GM15510 (cell line): Measurements from ENCODE around the gene APRT.

Experiments
- POLR2A ChIP-seq: IDR thresholded peaks from 3 replicates; pipeline ENCODE4 v1.6.1; 2011; ENCODE audit warnings: borderline replicate concordance; ENCODE audit not compliant: insufficient read length; ENCODE audit errors: extremely low read depth

Gene APRT

GRCh38 chr16:88770461-88771293 is 41.1 kb downstream of the APRT start:
- TF ChIP-seq POLR2A, result no peak

DNA sequence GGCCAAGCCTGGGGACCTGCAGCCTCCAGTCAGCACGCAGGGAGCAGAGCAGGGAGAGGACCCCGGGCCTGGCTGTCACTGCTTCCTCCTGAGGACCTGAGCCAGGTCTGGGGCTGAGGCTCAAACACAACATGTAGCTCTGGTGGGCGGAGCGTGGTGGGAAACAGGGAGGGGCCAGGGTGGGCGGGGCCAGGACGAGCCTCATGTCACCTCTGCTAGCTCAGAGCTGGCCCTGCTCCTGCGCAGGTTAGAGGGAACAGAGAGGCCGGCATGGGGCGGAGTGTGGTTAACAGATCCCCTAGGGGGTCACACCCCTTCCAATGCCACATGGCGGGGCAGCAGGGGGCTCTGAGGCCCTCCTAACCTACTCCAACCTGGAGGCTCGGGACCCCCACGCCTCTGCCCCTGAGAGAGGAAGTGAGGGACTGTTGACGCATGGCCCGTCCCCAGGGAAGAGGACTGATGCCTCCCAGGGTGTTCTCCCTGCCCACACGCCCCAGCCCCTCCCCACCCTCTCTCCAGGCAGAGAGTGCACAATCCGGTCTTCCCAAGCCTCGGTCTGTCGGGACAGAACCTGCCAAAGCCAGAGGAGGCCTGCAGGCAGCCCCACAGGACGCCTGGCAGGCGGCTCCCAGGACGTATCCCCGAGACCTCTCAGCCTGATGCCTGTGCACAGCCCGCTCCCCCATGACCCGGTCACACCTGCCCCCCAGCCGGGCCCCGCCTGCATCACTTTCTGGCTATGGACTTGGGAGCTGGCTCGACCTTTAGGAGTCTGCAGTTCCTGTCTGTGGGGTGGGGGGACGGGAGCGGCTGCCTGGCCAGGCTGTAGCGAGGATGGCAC is 41.9 kb downstream of the APRT start:
- no peak for TF ChIP-seq POLR2A

- TF ChIP-seq POLR2A, result no peak
Measured at GRCh38 chr16:88768071-88768783, 43.5 kb downstream of the APRT start.

DNA sequence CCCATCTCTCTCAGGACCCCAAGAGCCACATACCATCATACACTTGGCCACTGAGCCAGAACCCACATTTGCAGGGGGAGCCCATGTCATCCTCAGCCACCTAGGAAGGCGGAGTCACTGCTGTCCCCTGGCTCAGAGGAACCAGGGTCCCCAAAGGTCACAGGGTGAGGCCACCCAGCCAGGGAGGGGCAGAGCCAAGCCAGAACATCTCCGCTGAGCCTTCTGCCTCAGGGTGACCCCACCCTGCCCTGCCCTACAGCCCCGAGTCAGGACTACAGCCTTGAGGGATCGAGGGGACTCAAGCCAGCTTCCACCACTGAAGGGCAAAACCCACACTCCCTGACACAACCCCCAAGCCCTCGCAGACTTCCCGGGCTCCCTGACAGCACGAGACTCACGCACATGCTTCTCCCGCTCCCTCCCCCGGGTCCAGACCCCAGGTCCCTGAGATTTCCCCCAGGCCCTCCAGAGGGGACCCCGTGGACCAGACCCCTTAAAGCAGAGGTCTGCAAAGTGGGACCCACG is 44.1 kb downstream of the APRT start:
- TF ChIP-seq POLR2A, result no peak

GRCh38 chr16:88766975-88767374 is 44.8 kb downstream of the APRT start:
- TF ChIP-seq POLR2A, result no peak

- TF ChIP-seq POLR2A, result no peak
Measured at GRCh38 chr16:88764913-88765349, 46.8 kb downstream of the APRT start.

GRCh38 chr16:88764080-88764479 is 47.6 kb downstream of the APRT start:
- TF ChIP-seq POLR2A, result no peak

DNA sequence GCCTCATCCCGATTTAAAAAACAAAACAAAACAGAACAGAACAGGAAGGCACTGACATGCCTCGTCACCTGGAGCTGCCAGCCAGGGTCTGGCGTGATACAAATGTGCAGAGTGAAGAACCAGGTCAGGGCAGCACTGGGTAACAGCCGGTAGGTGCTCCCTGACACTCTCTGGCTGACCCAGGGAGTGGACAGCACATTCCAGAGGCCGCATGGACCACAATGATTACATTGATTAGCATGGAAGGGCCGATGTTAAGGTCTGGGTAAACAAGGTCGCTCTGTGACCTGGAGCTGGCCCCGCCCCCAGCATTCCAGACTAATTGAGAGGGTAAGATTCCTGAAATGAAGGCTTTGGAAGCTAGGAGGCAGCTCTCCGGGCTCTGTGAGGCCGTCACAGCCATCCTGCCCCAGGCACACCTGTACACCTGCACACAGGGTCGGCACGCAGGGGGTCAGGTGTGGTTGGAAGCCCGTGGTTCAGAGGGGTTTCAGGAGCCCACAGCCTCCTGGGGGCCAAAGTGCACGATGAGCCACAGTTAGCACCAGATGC is 48.1 kb downstream of the APRT start:
- no peak for TF ChIP-seq POLR2A

GRCh38 chr16:88762941-88763340 is 48.8 kb downstream of the APRT start:
- TF ChIP-seq POLR2A, result no peak

GRCh38 chr16:88762258-88762870 is 49.4 kb downstream of the APRT start:
- TF ChIP-seq POLR2A, result no peak

- TF ChIP-seq POLR2A, result no peak
Measured at GRCh38 chr16:88761830-88762229, 49.9 kb downstream of the APRT start.

DNA sequence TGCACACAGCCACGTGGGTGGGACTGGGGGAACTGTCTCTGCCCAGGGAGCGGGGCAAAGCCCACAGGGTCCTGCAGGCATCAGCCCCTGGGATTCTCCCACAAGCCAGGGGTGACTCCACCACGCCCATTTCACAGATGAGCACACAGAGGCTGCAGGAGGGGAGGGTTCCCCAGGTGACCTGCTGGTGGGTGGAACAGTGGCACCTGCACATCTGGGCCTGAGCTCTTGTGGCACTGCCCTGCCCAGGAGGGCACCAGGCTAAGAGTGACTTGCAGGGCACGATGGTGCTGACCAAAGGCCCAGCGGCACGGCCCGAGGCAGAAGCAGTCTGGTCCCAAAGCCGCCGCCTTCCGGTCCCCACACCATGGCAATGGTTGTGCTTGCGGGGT is 50.6 kb downstream of the APRT start:
- TF ChIP-seq POLR2A, result no peak

DNA sequence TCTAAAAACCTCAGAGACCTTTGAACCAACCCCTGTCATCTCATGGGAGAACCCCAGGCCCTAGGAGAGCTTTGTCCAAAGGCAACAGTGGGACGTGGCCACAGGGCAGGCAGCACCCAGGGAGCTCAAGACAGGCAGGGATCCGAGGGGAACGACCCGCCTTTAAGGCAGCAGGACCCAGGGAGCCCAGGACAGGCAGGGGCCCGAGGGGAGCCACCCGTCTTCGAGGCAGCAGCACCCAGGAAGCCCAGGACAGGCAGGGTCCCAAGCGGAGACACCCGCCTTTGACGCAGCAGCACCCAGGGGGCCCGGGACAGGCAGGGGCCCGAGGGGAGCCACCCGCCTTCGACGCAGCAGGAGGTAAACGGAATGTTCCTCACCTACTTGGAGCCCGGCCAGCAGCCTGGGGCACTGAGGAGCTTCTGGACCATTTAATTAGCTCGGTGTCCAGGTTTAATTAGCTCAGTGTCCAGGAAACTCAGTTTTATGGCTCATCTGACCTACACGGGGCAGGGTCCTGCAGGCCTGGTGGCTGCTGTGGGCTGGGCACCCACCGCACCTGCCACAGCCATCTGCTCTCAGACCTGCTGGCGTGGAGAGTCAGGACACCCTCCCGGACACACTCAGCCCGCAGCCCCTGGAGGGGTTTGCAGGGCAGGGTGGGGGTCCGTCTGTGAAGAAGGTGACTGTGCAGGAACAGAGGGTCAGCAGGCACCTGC is 51.1 kb downstream of the APRT start:
- TF ChIP-seq POLR2A, result no peak
